IPS DF 4.7 (cell line): Measurements from ENCODE around the gene KRT7.

Source experiments
- DNase-seq: peaks from one replicate; pipeline ENCODE4 v3.0.0-alpha.2; 2013; ENCODE audit warnings: low spot score; ENCODE audit errors: extremely low read depth

Gene KRT7

DNA sequence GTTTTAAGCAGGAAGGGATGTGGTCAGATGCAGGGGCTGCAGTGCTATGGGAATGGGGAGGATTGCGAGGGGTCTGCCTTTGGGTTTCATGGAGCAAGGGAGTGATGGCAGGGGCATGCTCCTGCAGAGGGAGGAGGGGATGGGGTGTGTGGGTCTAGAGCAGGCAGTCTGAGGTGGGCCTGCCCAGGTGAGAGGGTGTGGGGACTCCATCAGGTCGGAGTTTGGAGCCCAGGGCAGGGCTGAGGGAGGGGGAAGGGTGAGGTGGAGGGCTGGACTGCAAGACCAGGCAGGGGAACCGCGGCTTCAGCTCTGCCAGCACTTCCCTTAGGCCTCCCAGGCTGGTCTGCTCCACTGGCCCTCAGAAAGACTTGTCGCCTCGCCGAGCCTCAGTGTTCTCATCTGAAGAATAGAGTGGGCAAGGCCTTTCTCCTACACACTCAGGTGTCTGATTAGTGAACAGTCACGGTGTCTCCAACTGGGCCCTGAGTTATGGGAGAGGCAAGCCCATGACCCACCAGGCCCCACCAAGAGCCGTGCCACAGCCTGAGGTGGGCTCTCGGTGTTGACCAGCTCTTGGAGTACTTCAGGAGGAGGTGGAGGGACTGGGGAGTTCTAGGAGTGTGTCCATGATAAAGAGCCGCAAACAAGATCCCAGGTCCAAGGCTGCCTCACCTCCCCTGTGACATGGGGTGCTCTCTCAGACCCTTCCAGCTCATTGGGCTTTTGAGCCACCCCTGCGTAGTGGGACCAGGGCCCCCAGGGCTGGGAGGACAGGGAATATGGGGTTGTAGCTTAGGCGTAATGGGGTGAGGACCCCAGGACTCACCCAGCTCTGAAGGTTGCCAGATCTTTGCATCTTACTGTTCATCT lies 21.1 kb upstream of the KRT7 start:
- no peak for DNase-seq

DNA sequence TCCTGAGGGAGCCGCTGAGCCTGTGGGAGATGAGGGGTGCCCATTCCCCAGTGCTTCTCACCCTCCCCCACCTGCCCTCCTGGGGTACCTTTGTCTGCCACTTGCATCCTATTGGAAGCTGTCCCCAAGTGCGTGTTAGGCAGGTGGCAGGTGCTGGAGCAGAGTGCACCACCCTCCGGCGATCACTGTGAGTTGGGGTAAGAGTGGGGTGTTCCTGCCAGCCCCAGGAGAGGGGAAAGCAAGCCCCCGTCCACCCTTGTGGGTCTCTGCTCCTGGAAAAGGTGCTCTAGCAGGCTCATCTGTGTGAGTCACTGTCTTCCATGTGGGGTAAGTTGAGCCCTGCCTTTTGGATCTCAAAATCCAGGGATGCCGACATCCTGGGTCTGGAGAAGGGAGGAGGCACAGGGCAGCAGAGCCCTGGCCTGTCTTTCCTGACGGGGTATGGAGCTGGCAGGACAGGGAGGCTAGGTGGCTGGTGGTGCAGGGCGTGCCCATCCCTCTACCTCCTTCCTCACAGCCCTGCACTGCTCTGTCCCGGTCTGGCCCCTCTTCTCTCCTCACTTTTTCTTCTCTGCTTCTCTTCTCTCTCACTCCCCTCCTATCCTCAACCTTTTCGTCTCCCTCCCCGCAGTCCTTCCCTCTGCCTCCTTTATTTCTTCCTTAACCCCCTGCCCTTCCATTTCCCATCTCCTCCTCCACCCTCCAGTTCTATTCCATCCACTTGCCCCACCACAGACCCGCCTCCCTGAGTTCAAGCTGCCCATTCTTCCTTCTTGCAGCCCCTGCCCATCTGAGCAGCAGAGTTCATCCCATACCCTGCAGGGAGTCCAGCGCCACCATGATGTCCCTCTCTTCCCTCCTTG lies 20.1 kb upstream of the KRT7 start:
- DNase-seq: no peak

DNA sequence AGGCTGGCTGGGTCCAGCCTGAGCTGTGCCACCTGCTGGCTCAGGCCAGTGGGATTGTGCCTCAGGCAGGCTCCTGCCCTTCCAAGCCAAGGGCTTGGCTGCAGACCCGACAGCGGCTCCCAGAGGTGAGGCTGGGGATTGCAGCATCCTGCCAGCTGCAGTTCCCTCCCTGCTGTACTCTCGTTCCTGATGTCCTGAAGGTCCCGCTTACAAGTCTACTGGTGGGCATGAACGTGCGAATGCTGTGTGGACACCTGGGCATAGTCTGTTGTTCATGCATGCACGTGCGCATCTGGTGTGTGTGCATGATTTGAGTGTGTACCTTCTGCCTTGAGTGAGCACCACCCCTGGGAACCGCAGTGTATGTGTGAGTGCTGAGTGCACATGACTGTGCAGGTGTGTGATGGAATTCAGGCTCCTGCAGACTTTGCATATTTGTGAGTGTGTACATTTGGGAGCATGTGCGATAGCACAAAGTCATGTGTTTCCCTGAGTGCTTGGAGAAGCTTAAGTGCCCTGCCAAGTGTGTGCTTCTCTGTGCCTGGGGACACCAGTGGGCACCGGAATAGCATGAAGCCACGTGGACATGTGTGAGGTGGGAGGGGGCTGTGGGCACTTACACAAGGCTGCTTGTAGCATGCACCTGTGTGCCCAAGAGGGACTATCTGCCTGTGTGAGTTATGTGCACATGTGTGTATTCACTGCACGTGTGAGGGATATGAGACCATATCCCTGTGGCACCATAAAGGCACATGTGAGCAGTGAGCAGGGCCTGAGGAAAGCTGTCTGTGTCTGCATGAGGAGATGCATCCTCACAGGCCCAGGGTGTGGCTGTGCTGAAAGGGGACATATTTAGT lies 19.3 kb upstream of the KRT7 start:
- DNase-seq: peak; percentile 85

DNA sequence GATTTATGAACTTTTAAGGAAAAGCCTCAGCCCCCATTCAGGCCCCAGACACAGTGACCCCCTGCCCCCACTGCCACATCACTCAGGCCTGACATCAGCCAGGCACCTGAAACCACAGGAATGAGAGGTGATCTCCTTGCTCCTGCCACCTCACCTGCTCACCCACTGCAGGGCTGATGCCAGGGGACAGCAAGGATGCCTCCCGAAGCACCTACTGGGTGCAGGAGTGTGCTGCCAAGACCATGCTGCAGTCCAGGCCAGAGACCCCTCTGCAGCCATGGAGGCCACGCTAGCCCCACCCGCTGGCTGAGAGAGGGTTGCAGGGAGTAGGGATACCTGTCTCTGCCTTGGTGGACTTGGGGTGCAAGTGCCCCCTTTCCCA lies 18.6 kb upstream of the KRT7 start:
- no peak for DNase-seq

DNA sequence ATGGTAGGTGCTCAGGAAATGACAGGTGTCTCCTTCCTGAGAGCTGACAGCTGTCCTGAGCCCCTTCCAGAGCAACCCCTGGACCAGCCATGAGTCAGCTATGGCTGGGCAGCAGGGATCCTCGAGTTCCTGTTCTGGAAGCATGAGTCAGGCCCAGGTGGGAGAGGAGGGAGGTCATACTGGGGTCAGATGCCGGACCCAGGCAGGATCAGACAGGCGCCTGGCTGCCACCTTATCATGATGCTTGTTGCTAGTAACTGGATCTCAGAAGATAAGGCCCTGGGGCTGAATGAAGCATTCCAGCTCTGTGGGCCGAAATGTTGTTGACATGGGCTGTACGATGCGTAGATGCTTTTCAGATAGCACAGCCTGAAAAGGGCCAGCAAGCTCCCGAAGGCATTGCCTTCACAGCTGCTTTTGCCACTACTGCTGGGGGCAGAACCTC lies 17.4 kb upstream of the KRT7 start:
- DNase-seq: no peak

DNA sequence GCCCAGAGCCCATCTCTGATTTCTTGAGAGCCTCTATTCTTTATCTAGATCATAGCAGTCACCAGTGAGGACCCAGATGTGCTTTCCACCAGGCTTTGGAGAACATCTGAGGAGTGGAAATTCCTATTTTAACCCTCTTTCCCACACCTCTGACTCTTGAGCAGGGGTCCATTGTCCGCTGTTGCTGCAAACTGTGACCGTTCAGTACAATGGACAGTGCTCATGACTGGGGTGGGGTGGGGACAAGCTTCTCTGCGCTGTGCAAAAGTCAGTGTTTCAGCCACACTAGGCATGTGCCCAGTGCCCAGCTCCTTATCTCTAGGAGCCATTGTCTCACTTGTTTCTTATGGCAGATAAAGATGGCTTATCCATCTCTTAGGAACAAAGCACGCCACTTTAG lies 16.9 kb upstream of the KRT7 start:
- DNase-seq: no peak

DNA sequence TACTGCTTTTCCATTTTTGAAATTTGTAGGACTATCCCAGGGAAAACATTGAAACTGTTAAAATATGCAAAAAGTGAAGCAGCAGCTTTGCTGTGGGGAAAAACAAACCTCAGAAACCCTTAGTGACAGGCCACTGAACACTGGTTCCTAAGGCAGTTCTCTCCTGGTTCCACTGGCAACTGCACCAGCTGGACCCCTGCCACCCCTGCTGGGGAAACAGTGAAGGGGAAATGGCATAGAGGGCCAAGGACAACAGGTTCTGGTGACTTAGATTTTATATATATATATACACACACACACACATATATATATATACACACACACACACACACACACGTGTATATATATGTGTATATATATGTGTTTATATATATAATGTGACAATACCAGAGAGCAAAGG lies 16.2 kb upstream of the KRT7 start:
- no peak for DNase-seq

DNA sequence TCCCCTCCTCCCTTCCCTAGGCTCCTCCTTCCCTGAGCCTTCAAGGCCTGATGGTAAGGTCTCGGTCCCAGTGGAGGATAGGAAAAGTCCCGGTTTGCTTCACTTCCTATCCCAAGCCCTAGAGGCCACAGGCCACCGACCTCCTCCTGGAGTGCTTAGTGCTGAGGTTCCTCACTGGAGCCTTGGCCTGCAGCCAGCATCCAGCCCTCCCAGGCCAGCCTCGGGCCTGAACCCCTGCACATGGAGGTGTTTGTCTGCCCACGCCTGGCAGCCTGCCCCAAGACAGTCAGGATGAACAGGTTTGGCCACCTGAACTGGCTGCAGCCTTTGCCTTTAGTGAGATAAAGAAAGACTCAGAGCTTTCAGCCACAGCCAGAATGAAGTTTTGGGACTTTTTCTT lies 15.8 kb upstream of the KRT7 start:
- no peak for DNase-seq

DNA sequence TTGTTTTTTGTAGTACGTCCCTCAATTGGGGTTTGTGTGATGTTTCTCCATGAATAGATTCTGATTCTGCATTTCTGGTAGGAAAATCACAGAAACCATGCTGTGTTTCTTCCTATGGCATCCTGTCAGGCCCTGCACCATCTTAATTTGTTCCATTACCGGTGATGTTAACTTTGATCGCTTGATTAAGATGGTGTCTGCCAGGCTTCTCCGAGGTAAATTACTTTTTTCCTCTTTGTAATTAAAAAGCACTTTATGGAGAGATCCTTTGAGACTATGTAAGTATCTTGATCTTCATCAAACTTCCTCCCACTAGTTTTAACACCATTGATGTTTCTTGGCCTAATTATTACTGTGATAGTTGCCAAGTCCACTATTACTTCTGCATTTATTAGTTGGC lies 15.0 kb upstream of the KRT7 start:
- DNase-seq: no peak

DNA sequence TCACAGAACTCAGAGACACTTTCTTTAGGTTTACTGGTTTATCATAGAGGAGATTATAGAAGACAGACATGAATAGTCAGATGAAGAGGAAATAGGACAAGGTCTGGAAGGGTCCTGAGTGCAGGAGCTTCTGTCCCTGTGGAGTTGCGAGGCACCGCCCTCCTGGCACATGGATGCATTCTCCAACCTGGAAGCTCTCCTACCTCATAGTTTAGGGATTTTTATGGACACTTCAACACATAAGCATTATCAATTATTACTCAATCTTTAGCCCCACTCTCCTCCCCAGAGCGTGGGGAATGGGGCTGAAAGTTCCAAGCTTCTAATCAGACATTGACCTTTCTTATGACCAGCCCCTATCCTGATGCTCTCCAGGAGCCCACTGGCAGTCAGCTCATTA lies 12.6 kb upstream of the KRT7 start:
- DNase-seq: no peak

DNA sequence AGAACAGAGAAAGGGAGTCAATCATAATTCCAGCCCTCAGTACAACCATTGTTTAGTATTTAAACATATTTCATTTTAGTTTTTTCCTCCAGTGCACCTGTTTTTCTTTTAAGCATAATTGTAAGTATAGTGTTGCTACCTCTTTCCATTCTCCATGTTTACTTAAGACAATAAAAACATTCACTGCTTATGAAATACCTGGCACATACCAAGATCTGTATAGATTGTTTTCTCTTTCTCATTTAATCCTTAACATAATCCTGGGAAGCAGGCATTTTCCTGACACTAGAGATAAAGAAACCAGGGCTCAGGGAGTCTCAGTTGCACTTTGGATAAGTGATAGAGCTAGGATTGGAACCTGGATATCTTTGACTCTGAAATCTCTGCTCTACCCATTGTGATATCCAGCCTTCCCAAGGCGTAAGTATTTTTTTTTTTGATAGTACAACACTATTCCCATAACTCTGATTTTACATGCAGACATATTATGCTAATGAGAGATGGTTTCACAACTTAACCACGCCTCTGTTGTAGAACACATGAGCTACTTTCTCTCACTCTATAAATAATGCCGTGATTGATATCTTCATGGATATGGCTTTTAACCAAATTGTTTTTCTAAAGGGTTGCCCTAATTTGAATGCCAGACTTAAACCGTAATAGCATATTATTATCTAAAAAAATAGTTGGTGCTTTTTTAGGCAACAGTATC lies 11.8 kb upstream of the KRT7 start:
- DNase-seq: no peak

DNA sequence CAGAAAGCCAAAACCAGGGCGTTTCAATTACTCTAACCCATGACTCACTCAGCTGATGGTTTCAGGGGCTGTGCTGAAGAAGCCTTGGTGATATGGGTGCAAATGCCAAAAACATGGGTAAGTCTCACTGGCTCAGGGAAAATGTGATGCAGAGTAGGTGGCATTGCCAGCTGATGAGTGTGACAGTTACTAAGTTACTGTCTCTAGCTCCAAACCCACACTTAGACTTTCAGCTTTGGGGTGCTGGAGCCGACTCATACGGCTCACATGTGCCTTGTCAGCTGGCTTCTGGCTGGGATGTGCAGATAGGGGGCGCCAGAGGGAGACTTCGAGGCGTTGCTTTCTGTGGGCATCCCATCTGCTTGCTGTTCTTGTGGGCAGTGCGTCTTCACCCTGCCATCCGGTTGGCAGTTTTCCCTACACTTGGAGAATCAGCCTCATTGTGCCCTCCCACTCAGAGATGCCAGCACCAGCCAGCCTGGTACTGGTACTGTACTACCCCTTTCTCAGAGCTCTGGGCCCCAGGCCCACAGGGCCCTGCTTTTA lies 11.1 kb upstream of the KRT7 start:
- DNase-seq: no peak

DNA sequence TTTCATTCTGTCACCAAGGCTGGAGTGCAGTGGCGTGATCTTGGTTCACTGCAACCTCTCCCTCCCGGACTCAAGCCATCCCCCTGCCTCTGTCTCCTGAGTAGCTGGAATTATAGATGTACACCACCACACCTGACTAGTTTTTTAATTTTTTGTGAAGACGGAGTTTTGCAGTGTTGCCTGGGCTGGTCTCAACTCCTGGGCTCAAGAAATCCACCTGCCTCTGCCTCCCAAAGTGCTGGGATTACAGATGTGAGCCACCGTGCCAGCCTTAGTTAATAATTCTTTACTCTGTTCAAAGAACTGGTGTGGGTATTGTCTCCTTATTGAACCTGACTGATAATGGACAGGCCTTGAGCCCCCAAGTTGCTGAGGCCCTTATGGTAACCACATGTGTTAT lies 10.4 kb upstream of the KRT7 start:
- DNase-seq: no peak

DNA sequence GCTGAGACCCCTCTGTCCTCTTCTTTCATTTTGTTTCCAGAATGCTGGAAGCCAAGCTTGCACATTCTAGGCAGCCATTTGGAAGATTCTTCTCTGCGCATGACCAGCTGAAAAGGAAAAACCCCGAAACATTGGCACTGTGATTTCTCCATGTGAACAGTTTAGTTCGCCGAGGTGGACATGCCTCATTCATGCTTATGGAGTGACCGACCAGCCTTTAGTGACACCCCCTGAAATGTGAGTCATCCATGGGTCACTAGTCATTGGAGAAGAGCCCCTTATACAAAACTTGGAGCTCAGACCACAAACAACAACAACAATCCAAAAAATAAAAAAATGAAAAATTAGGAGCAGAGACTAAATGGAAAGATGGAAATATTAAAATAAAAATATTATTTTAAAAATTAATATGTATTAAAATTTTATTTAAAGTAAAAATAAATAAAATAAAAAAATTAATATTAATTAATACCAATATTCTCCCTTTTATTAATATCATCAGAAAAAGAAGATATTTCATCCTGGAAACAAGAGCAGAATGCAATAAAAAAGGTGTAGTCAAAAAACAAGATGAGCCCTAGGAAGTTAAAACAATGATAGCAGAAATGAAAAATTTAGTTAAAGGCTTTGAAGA lies 9.5 kb upstream of the KRT7 start:
- no peak for DNase-seq

DNA sequence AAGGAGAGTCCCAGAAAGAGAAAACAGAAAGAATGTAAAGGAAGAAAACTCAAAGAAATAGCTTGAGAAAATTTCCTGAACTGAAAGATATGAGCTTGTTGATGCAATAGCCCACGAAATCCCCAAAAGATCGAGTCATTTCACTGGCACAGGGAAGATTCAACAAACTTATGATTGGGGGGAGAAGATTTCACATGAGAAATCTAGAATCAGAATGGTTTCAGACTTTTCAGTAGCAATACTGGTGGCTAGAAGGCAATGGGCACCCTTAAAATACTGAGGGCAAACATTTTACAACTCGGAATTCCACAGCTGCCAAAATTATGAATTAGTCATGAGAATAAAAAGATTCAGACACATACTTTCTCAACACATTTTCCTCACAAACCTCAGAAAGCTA lies 8.9 kb upstream of the KRT7 start:
- no peak for DNase-seq

DNA sequence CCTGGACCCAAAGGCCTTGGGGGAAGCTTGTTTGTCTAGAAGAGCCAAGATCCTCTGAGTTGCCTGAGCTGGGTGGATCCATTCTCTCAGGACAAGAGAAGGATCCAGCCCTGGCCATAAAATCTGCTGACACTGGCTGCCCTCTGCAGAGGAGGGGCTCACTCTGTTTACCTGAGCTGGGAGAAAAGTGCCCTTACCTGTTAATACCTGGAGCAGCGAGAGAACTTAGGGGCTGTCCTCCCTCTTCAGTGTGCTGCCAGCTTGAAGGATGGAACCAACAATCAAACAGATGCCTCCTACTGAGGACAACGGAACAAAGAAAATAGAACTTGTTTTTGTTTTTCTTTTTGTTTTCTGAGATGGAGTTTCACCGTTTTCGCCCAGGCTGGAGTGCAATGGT lies 7.3 kb upstream of the KRT7 start:
- no peak for DNase-seq

DNA sequence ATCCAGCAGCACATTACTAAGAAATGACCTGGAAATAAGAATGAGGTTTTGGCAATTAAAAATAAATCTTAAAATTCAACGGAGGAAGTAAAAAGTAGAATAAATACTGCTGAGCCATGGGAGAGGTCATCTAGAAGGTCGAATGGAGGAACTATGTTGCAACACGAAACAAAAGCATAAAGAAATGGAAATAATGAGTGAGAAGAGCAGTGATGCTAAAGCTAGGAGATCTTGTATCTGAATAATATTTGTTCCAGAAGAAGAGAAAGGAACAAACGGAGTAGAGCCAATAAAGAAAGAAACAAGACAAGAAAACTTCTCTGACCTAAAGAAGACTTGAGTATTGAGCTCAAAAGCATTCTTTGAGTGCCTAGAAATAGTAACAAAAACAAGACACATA lies 6.6 kb upstream of the KRT7 start:
- DNase-seq: no peak

DNA sequence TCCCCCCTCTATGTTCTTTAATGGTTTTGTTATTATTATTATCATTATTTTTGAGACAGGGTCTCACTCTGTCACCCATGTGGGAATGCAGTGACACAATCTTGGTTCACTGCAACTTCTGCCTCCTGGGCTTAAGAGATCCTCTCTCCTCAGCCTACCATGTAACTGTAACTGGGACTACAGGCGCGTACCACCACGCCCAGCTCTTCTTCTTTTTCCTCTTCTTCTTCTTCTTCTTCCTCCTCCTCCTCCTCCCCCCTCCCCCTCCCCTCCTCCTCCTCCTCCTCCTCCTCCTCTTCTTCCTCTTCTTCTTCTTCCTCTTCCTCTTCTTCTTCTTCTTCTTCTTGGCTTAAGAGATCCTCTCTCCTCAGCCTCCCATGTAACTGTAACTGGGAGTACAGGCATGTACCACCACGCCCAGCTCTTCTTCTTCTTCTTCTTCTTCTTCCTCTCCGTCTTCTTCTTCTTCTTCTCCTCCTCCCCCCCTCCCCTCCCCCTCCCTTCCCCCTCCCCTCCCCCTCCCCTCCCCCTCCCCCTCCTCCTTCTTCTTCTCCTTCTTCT lies 5.4 kb upstream of the KRT7 start:
- no peak for DNase-seq

DNA sequence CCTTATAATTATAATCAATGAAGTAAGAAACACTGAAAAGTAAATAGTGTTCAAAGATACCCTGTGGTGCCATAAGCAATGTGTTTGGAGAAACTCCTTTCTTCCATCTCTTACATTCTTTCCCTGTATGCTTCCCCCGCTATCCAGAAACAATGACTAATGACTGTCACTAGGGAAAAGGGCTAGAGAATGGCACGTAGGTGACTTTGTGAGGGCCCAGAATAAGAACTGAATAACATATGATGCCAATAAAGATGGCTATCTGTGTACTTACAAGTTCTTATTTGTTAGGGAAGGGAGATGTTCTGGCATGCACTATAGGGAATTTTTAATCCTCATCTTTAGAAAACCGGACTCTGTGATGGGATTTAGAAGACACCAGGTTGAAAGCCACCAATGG lies 4.7 kb upstream of the KRT7 start:
- DNase-seq: no peak

DNA sequence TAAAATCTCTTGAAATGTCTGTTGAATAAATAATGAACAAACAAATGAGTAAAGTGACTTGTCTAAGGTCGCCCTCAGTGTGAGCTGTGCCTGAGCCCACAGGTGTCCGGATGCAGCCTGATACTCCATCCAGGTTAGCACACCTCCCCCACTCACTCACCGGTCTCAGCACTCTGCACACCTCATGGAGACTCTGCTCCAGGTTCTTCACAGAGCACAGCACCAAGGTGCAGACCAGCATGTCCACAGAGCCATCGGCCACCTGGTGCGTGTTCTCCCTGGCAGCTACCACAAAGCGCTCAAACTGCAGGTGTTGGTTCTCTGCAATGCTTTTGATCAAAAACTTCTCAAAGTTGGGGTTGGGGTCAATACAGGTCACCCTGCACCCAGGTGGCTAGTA lies 4.1 kb upstream of the KRT7 start:
- DNase-seq: no peak
